Measurements from ENCODE around the gene ATF7IP2.
A peak's percentile ranks its signal among the peaks of the same experiment; 100 is the strongest.
"Not testable (repeated sequence)": the region's sequence is repeated elsewhere in the genome, so short reads cannot be mapped to it uniquely, and the experiment has no call there.

Gene ATF7IP2

DNA sequence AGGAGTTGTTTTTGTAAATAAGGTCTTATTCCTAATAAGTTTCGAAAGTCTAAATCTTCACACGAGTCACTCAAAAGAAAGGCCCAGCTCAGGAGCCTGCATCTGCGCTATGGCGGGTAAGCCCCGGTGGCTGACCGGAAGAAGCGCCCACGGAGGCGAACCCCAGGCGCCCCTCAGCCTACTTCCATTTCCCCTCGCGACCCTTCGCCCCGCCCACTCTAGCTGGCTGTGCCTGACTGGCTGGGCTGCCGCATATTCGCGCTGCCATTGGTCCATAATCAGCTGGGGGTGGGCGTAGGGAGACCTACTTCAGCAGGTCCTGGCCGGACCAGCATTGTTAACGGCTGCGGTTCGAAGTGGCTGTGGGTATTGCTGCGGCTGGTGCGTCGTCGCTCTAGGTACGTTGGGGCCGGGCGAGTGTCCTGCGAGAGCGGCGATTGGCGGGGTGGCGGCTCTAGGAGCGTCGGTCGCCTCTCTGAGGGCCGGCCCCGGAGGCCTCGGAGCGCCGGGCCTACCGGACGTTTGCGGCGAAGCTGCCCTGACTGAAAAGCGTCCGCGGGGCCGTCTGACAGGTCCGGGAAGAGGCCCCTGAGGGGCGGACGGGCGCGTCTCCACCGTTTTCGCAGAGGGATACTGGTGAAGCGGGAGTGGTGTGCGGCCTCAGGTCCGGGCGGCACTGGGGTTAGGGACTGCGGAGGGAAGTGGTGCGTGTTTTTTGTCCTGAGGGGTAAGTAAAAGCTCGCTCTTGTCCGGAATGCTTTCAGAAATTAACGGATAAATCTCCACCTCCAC is at the start of gene ATF7IP2:
Gene ATF7IP2 (plus strand): TSS at position 337 of the 792 bp plus-strand sequence. CDS start 44,560 bp downstream, outside the sequence.
- DNase-seq: peak; percentile 91

- no peak for DNase-seq
Observed at GRCh38 chr16:10338426-10338825, 47.4 kb upstream of the ATF7IP2 start.

DNA sequence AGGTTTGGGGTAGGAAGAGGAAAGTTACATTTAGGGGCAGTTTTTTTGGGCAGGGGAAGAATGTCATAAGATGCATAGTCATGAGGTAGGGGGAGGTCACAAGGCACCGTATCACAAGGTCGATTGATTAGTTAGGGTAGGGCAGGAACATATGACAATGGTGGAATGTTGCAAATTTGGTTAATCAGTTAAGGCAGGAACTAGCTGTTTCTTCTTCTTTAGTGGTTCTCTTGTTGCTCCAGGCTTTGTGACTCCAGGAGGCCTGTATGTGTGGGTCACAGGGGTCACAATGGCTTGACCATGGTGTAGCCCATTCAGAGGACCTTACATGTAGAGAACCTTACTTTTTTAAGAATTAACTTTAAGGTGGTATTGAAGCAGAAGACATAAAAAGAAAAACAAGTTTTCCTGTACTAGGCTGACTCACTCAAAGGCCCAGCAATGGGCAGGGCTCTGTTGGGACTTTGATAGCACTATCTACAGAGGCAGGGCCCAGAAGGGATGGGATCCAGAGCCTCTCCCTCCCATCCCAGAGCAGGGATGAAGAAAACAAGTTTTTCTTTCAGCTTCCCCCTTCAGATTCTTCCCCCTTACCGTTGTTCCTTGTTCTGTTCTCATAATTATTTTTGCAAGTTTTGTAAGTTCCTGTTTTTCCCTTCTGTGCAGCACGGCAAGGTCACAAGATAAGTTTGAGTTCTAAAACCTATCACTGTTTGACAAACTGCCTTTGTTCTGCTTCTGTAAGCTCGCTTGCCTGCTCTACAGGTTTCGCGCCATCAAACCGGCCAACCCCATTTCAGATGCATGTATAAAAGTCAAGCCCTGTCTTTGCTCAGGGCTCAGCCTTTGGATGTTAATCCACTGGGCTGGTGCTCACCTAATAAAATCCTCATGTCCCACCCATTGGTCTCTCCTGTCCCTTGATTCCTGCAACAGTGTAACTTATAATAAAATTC is 45.8 kb upstream of the ATF7IP2 start:
- DNase-seq: no peak

DNA sequence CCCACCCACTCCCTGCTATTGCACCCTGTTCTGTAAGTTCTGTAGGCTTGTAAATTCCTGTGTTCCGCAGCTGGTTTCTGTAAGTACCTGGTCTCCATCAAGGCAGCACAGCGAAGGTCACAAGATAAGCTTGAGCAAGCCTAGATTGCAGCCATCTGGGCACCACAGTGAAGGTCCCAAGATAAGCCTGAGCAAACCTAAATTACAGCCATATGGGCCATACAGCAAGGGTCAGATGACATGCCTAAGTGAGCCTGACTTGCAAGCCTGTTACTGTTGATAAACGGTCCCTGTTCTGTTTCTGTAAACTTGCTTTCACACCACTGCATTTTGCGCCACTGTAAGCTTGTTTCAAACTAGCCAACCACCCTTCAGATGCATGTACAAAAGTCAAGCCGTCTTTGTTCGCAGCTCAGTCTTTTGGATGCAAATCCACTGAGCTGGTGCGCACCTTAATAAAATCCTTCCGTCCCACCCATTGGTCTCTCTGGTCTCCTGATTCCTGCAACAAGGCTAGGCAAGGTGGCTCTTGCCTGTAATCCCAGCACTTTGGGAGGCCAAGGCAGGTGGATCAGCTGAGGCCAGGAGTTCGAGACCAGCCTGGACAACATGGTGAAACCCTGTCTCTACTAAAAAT is 42.6 kb upstream of the ATF7IP2 start:
- DNase-seq: no peak

GRCh38 chr16:10344699-10345098 is 41.2 kb upstream of the ATF7IP2 start:
- DNase-seq: not testable (repeated sequence)

DNA sequence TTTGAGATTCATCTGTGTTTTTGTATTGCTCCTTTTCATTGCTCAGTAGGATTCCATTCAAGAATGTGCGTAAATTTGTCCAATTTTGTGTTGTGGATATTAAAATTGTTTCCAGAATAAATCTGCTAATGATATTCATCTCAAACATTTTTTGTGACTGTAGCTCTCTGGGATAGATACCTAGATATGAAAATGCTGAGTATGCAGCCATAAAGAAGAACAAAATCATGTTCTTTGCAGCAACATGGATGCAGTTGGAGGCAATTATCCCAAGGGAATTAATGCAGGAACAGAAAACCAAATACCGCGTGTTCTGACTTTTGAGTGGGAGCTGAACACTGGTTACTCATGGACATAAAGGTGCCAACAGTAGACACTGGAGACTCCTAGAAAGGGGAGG is 40.2 kb upstream of the ATF7IP2 start:
- no peak for DNase-seq

DNA sequence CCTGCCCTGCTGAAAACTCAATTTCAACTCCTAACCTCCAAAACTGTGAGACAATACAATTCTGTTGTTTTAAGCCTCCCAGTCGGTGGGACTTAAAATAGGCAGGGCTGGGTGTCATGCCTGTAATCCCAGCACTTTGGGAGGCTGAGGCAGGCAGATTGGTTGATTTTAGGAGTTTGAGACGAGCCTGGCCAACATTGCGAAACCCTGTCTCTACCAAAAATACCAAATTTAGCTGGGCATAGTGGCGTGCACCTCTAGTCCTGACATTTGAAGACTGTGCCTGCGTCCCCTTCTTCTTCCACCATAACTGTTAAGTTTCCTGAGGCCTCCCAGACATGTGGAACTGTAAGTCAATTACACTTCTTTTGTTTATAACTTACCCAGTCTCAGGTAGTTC is 36.0 kb upstream of the ATF7IP2 start:
- no peak for DNase-seq

DNA sequence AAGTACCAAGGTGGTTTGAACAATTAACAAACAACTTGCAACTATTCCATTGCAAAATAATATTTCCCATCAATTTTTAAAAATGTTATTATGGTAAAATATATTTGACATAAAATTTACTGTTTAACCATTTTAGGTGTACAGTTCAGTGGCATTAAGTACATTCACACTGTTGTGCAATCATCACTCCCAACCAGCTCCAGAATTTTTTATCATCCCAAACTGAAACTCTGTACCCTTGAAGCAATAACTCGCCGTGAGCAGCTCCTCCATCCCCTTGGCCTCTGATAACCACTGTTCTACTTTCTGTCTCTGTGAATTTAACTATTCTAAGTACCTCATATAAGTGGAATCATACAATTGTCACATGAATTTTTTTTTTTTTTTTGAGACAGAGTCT is 33.6 kb upstream of the ATF7IP2 start:
- DNase-seq: no peak

DNA sequence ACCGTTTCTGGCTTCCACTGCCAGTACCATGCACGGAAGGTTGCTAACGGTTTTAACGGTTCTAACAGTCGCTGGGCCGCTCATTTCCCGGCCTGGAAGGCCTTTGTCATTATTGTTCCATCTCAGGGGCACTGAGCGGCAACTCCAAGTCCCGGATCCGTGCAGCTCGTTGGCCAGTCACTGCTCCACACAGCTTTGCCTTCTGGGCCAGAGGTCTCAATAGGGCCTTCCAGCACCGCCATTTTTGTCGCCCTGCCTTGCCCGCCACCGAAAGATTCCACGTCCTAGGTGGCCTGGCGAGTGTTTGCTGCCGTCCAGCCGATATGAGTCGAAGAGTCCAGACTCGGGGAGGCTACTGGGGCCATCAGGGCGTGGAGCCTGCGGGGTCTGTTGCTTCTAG is 30.3 kb upstream of the ATF7IP2 start:
- DNase-seq: no peak

- no peak for DNase-seq
Observed at GRCh38 chr16:10356870-10357842, 28.7 kb upstream of the ATF7IP2 start.

DNA sequence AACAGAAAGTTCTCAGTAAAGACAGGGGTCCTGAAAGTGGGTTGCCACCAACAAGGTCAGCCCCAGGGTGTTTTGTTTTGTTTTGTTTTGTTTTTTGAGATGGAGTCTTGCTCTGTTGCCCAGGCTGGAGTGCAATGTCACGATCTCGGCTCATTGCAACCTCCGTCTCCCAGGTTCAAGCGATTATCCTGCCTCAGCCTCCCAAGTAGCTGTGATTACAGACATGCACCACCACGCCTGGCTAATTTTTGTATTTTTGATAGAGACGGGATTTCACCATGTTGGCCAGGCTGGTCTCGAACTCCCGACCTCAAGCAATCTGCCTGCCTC is 24.1 kb upstream of the ATF7IP2 start:
- not testable (repeated sequence) for DNase-seq

GRCh38 chr16:10362077-10362863 is 23.6 kb upstream of the ATF7IP2 start:
- DNase-seq: no peak

- DNase-seq: not testable (repeated sequence)
Observed at GRCh38 chr16:10362864-10363197, 23.0 kb upstream of the ATF7IP2 start.

DNA sequence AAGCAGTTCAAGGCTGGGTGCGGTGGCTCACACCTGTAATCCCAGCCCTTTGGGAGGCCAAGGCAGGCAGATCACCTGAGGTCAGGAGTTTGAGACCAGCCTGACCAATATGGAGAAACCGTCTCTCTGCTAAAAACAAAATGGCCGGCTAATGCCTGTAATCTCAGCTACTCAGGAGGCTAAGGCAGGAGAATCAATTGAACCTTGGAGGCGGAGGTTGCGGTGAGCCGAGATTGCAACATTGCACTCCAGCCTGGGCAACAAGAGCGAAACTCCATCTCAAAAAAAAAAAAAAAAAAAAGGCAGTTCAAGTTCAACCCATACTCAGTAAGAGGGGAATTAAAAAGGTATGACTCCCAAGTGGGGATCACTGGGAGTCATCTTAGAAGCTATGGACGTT is 19.2 kb upstream of the ATF7IP2 start:
- not testable (repeated sequence) for DNase-seq

DNA sequence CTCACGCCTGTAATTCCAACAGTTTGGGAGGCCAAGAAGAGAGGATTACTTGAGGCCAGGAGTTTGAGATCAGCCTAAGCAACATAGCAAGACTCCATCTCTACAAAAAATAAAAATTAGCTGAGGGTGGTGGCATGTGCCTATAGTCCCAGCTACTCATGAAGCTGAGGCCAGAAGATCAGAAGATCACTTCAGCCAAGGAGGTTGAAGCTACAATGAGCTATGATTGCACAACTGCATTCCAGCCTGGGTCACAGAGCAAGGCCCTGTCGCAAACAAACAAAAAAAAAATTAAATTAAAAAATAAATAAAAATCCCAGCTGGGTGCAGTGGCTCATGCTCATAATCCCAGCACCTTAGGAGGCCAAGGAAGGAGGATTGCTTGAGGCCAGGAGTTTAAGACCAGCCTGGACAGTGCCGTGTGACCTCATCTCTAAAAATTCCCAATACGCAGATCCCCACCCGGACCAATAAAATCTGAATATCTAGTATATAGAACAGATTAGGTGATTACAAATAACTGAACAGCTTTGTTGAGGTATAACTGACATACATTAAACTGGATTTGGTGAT is 18.2 kb upstream of the ATF7IP2 start:
- no peak for DNase-seq

DNA sequence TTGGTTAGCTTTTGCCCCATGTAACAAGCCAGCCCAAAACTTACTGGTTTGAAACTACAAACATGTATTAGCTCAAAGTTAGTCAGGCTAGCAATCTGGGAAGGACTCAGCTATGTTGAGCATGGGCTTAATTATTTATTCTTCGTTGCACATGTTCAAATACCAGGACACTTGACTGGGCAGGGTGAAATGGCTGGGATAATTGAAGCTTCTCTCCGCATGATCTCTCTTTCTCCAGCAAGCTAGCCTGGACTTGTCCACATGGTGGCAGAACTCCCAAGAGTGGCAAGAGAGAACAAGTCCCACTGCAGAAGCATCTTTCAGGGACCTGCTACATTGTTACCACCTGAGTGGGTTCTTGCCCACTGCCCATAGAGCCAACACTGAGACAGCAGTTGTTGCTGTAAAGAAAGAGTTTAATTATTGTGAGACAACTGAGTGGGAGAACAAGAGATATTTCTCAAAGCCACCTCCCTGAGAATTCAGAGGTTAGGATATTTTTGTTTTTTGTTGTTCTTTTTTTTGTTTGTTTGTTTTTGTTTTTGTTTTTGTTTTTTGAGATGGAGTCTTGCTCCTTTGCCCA is 16.8 kb upstream of the ATF7IP2 start:
- DNase-seq: no peak

- DNase-seq: no peak
Observed at GRCh38 chr16:10370096-10370726, 15.7 kb upstream of the ATF7IP2 start.

- no peak for DNase-seq
Observed at GRCh38 chr16:10371592-10371991, 14.3 kb upstream of the ATF7IP2 start.

GRCh38 chr16:10373556-10373955 is 12.3 kb upstream of the ATF7IP2 start:
- no peak for DNase-seq

- DNase-seq: no peak
Observed at GRCh38 chr16:10376229-10376628, 9.6 kb upstream of the ATF7IP2 start.
